Cardiac muscle cell (in vitro differentiated cells and primary cell): ENCODE measurements around the gene GASK1A. TPM values are rescaled to one million over a fixed set of nuclear protein-coding genes. Genes with fewer than 3 reads are reported as not detected.

Experiments
- DNase-seq, 2 donors: peaks; one replicate each; pipeline versions ENCODE4 v3.0.0 to v3.0.0-alpha.2; 2010 to 2017; ENCODE audit warnings: low read depth in 1 of 2, low spot score in 1 of 2
- H3K27ac ChIP-seq: fragments of 200-600 bp; sonication (generic); 2 replicates; pipeline ENCODE4 v1.5.1; 2016
- H3K27me3 ChIP-seq: fragments of 200-600 bp; sonication (generic); 2 replicates; pipeline ENCODE4 v1.6.0; 2016; ENCODE audit warnings: control low read depth
- H3K36me3 ChIP-seq: fragments of 200-600 bp; sonication (generic); 2 replicates; pipeline ENCODE4 v1.5.1; 2016; ENCODE audit warnings: control low read depth
- H3K4me1 ChIP-seq: fragments of 200-600 bp; sonication (generic); 2 replicates; pipeline ENCODE4 v1.8.1; 2017; ENCODE audit warnings: low read depth, mild to moderate bottlenecking, mixed run types
- H3K4me3 ChIP-seq: fragments of 200-600 bp; sonication (generic); 2 replicates; pipeline ENCODE4 v1.5.1; 2016; ENCODE audit warnings: mild to moderate bottlenecking
- H3K9me3 ChIP-seq: fragments of 200-600 bp; sonication (generic); 2 replicates; pipeline ENCODE4 v1.5.1; 2017; ENCODE audit warnings: low read depth, mild to moderate bottlenecking, control low read depth
- CTCF ChIP-seq: IDR thresholded peaks from 2 replicates; pipeline ENCODE4 v1.5.1; 2012; ENCODE audit warnings: low read depth, mild to moderate bottlenecking, low read length
- polyA plus RNA-seq: library from polyadenylated mRNA; unstranded; fragments of >200 nt; fragmentation: Nextera tagmentation; extraction: Ambion mirVana; gene quantifications from 2 replicates; pipeline ENCODE4 v1.2.1, GENCODE V29; 2016
- total RNA-seq: library from RNA; depleted of rRNA; stranded (reverse); fragments of >200 nt; gene quantifications from 2 replicates; pipeline ENCODE4 v1.2.3, GENCODE V29; 2016

Gene GASK1A
- total and polyA plus RNA-seq, 2 experiments from 2014 or later = 0.66 to 0.80 TPM

GRCh38 chr3:42982645-42983412 is 3.7 kb downstream of the GASK1A start:
- TF ChIP-seq CTCF = no peak
- no peak overlapping the region for H3K4me3 ChIP-seq

GRCh38 chr3:42983927-42984326 is 4.8 kb downstream of the GASK1A start:
- no peaks in the 10 kb centered on the region for H3K36me3 ChIP-seq
- no peak overlapping the region for H3K4me3 ChIP-seq
- TF ChIP-seq CTCF = no peak
- H3K27ac ChIP-seq = no peak overlapping the region
- no peak for DNase-seq
- no peaks in the 10 kb centered on the region for H3K9me3 ChIP-seq
- H3K4me1 ChIP-seq = no peaks in the 10 kb centered on the region
- H3K27me3 ChIP-seq = peaks cover 28% of the 10 kb centered on the region

More at GRCh38 chr3:42982645-42983412, 3.7 kb downstream of the GASK1A start:
- Histone ChIP-seq H3K9me3 (no peaks in the 10 kb centered on the region), H3K4me1 (no peaks in the 10 kb centered on the region), H3K27me3 (peaks cover 39% of the 10 kb centered on the region), H3K27ac (no peak overlapping the region), H3K36me3 (no peaks in the 10 kb centered on the region)
- DNase-seq = no peak

GRCh38 chr3:42984701-42985100 is 5.6 kb downstream of the GASK1A start:
- TF ChIP-seq CTCF = no peak
- peaks cover 20% of the 10 kb centered on the region for H3K27me3 ChIP-seq
- no peaks in the 10 kb centered on the region for H3K4me1 ChIP-seq
- no peaks in the 10 kb centered on the region for H3K9me3 ChIP-seq
- no peaks in the 10 kb centered on the region for H3K36me3 ChIP-seq
- no peak overlapping the region for H3K27ac ChIP-seq
- no peak for DNase-seq
- H3K4me3 ChIP-seq = no peak overlapping the region

- DNase-seq = no peak
- Histone ChIP-seq H3K27ac (no peak overlapping the region), H3K27me3 (no peaks in the 10 kb centered on the region), H3K4me3 (no peak overlapping the region), H3K9me3 (no peaks in the 10 kb centered on the region), H3K36me3 (no peaks in the 10 kb centered on the region), H3K4me1 (no peaks in the 10 kb centered on the region)
- TF ChIP-seq CTCF = no peak
Observed at GRCh38 chr3:42988097-42988496, 9.0 kb downstream of the GASK1A start.

GRCh38 chr3:42988566-42988965 is 9.5 kb downstream of the GASK1A start:
- Histone ChIP-seq H3K9me3 (no peaks in the 10 kb centered on the region), H3K4me1 (no peaks in the 10 kb centered on the region), H3K27me3 (no peaks in the 10 kb centered on the region), H3K36me3 (no peaks in the 10 kb centered on the region), H3K4me3 (no peak overlapping the region), H3K27ac (no peak overlapping the region)
- DNase-seq = no peak
- TF ChIP-seq CTCF = no peak
